ENCODE results near the gene PIAS4. TPM values are rescaled to one million over a fixed set of nuclear protein-coding genes. Genes with fewer than 3 reads are reported as not detected.

Gene PIAS4
- total and polyA plus RNA-seq, 2 of the 13 experiments (the other 11 are each of a cell fraction or from before 2014, with no cell fraction given) = 9.0 to 20.1 TPM

- no peak for TF ChIP-seq CEBPZ (IDR thresholded peaks at IDR 0.05; ENCODE audit: low read length)
- TF ChIP-seq ZNF780A (CRISPR knock-in tag; IDR thresholded peaks at IDR 0.05) = no peak
- TF ChIP-seq FOXP1 (IDR thresholded peaks at IDR 0.05) = no peak
- no peak for TF ChIP-seq FOXP1 (CRISPR knock-in tag; IDR thresholded peaks at IDR 0.05)
- TF ChIP-seq ZNF205 (CRISPR knock-in tag; IDR thresholded peaks at IDR 0.05) = no peak
- TF ChIP-seq ZBTB21 (CRISPR knock-in tag; IDR thresholded peaks at IDR 0.05) = no peak
- TF ChIP-seq HNF4G (IDR thresholded peaks at IDR 0.05; ENCODE audit: borderline replicate concordance, low read depth, low read length) = no peak
- TF ChIP-seq HNF4G (CRISPR knock-in tag; IDR thresholded peaks at IDR 0.05; ENCODE audit: borderline replicate concordance, low read depth) = no peak
- TF ChIP-seq MTA3 (CRISPR knock-in tag; IDR thresholded peaks at IDR 0.05) = no peak
- peak; percentile 13 for TF ChIP-seq XRCC5 (optimal IDR thresholded peaks at IDR 0.05; ENCODE audit: low read length)
- TF ChIP-seq ZNF549 (CRISPR knock-in tag; IDR thresholded peaks at IDR 0.05) = no peak
- peak; percentile 89 for TF ChIP-seq RBFOX2 (IDR thresholded peaks at IDR 0.05; ENCODE audit: low read depth, low read length)
- no peak for TF ChIP-seq FOXC1 (CRISPR knock-in tag; IDR thresholded peaks at IDR 0.05; ENCODE audit: borderline replicate concordance)
- TF ChIP-seq TEAD3 (CRISPR knock-in tag; optimal IDR thresholded peaks at IDR 0.05; ENCODE audit: borderline replicate concordance) = no peak
- no peak; the same call in 1 of the 2 replicates for TF ChIP-seq ATF3 (CRISPR knock-in tag; IDR thresholded peaks at IDR 0.05)
- TF ChIP-seq GABPB1 (CRISPR knock-in tag; IDR thresholded peaks at IDR 0.05) = peak; percentile 31; the same call in 1 of the 2 replicates
- no peak for TF ChIP-seq FOXA1 (IDR thresholded peaks at IDR 0.05)
- no peak for TF ChIP-seq FOXA1 (CRISPR knock-in tag; IDR thresholded peaks at IDR 0.05)
- no peak for TF ChIP-seq NFYC (CRISPR knock-in tag; IDR thresholded peaks at IDR 0.05)
- peak; percentile 80 for TF ChIP-seq FOSL2 (CRISPR knock-in tag; IDR thresholded peaks at IDR 0.05)
- TF ChIP-seq ZNF768 (CRISPR knock-in tag; IDR thresholded peaks at IDR 0.05) = no peak; the same call in 1 of the 2 replicates
- TF ChIP-seq MEF2D (CRISPR knock-in tag; IDR thresholded peaks at IDR 0.05) = no peak
- TF ChIP-seq ZNF160 (CRISPR knock-in tag; IDR thresholded peaks at IDR 0.05) = no peak
- TF ChIP-seq RCOR2 (CRISPR knock-in tag; IDR thresholded peaks at IDR 0.05) = no peak
- TF ChIP-seq ZFAT (CRISPR knock-in tag; conservative IDR thresholded peaks at IDR 0.05) = no peak
- TF ChIP-seq EED (CRISPR knock-in tag; IDR thresholded peaks at IDR 0.05) = no peak
- TF ChIP-seq U2AF2 (IDR thresholded peaks at IDR 0.05; ENCODE audit: low read depth, low read length) = no peak
- TF ChIP-seq CREM (IDR thresholded peaks at IDR 0.05) = no peak
- TF ChIP-seq CREM (CRISPR knock-in tag; IDR thresholded peaks at IDR 0.05) = no peak
- no peak for TF ChIP-seq ZNF564 (CRISPR knock-in tag; IDR thresholded peaks at IDR 0.05)
- no peak for TF ChIP-seq ZBTB43 (CRISPR knock-in tag; conservative IDR thresholded peaks at IDR 0.05)
These were observed 24.6 kb upstream of the PIAS4 start (continued) for GRCh38 chr19:3982701-3983541.

Measured in HepG2 (cell line).